Aorta (tissue), 5 donors: Measurements from ENCODE around the gene FMNL3. TPM values are rescaled to one million over a fixed set of nuclear protein-coding genes. Genes with fewer than 3 reads are reported as not detected.

Experiments used
- ATAC-seq: fragments of 200-7000 bp; cut with Tn5 transposase; one replicate; pipeline ENCODE4 v1.9.1; 2022; ENCODE audit warnings: moderate library complexity; ENCODE audit not compliant: low FRiP score
- DNase-seq, 2 donors: peaks; one replicate each; pipeline ENCODE4 v3.0.0-alpha.2; 2020
- H3K27ac ChIP-seq, 2 donors: one replicate each; pipeline ENCODE4 v1.5.1; 2013; ENCODE audit warnings: low read length in 2 of 2, mild to moderate bottlenecking in 2 of 2, moderate library complexity in 2 of 2, control low read depth in 1 of 2, inconsistent platforms in 1 of 2, low read depth in 1 of 2
- H3K27me3 ChIP-seq, 2 donors: one replicate each; pipeline ENCODE4 v1.6.1; 2013; ENCODE audit warnings: control low read depth in 1 of 2, low read length in 1 of 2, mild to moderate bottlenecking in 1 of 2, moderate library complexity in 1 of 2; ENCODE audit not compliant: insufficient read depth in 2 of 2, control insufficient read depth in 1 of 2
- H3K36me3 ChIP-seq, 2 donors: one replicate each; pipeline ENCODE4 v1.6.1; 2013; ENCODE audit warnings: control low read depth in 1 of 2, low read length in 1 of 2, mild to moderate bottlenecking in 1 of 2; ENCODE audit not compliant: insufficient read depth in 2 of 2, control insufficient read depth in 1 of 2
- H3K4me1 ChIP-seq, 2 donors: one replicate each; pipeline ENCODE4 v1.6.1; 2013; ENCODE audit warnings: low read length in 2 of 2, control low read depth in 1 of 2, mild to moderate bottlenecking in 1 of 2, moderate library complexity in 1 of 2; ENCODE audit not compliant: insufficient read depth in 2 of 2, control insufficient read depth in 1 of 2
- H3K4me3 ChIP-seq, 2 donors: one replicate each; pipeline ENCODE4 v1.5.1; 2013; ENCODE audit warnings: low read length in 2 of 2, control low read depth in 1 of 2, mild to moderate bottlenecking in 1 of 2
- H3K9me3 ChIP-seq: one replicate; pipeline ENCODE4 v1.6.1; 2013; ENCODE audit warnings: mild to moderate bottlenecking, low read length; ENCODE audit not compliant: control insufficient read depth
- WGBS, 2 donors: extraction: QIAGEN DNeasy Blood & Tissue Kit; methylation state at CpG; one replicate each; pipeline ENCODE4 v1.1.7; 2013; 5-methylcytosine and 5-hydroxymethylcytosine counted together
- intact Hi-C, 2 donors: fragments of 100-400 bp; cut with DNase I; formaldehyde crosslinking; loops; one replicate each; pipeline versions ENCODE4 v1.14.2 to v1.15.0; 2022
- polyA plus RNA-seq, 2 donors: library from polyadenylated mRNA; stranded (reverse); fragments of 200-250 nt; gene quantifications; one replicate each; pipeline ENCODE4 v1.2.3, GENCODE V29; 2013
- total RNA-seq, 2 donors: library from RNA; stranded (reverse); fragmentation: NEBNext Ultra II Directional; extraction: Animal tissue kit (Norgen Biotek cat#: 25700); gene quantifications; one replicate each; pipeline ENCODE4 v1.2.1, GENCODE V29; 2021
- donor health status: healthy with polysubstance abuse.
- donor health status: Bipolar disorder and iron deficiency.
- donor health status: DM: no; HTN: no; CAD: no.
- donor health status: DM: no; HTN: no; CAD: no.
- donor health status: DM: yes; HTN: yes; CAD: no.

FMNL3 gene
- total and polyA plus RNA-seq, 4 donors = 6.5 to 53.9 (median 20.9) TPM

DNA sequence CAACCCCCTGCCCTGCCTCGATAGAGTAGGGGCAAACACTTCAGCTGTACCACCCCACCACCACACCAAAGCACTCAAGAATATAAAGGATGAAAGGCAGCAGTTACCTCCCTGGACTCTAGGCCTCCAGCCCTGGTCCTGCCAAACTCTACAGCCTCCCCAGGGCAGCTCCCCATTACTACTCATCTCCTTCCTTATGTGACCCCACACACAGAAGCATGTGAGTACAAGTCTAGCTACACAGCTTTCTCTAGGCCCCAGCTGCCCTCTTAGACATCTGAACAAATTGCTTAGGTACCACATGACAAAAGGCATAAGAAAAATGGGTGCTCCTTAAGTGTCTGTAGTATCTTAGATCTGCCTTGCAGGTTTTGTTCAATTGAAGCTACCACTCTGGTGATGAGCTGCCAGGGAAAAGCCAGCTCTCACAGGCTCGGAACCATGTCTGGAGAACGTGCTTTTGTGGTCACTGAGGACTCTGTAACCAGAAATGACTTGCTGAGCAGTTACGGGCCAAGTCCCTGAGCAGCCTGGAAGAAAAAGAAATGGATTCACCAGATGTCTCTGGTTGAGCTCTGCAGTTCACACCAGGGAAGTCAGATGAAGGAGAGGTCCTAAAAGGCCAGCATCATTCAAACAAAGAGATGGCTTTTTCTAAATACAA, 32.8 kb downstream of the FMNL3 start:
- WGBS, 2 donors = 77 to 79% methylated on average over 4 of the region's 4 CpGs
- no peaks in the 10 kb centered on the region for H3K27me3 ChIP-seq
- H3K36me3 ChIP-seq = no peaks in the 10 kb centered on the region
- intact Hi-C loops = loop anchor here in 1 of 2 donors (5.0 kb wide), 1 partner anchor 33 kb away; the partner anchor contains the start of gene FMNL3
- no peak overlapping the region for H3K4me3 ChIP-seq
- peak; percentile 1 for ATAC-seq
- DNase-seq = no peak
- peaks cover 0 to 4% of the 10 kb centered on the region in 2 donors for H3K4me1 ChIP-seq
- H3K9me3 ChIP-seq = no peaks in the 10 kb centered on the region
- H3K27ac ChIP-seq = peak overlapping the region; percentile 89 to 90

DNA sequence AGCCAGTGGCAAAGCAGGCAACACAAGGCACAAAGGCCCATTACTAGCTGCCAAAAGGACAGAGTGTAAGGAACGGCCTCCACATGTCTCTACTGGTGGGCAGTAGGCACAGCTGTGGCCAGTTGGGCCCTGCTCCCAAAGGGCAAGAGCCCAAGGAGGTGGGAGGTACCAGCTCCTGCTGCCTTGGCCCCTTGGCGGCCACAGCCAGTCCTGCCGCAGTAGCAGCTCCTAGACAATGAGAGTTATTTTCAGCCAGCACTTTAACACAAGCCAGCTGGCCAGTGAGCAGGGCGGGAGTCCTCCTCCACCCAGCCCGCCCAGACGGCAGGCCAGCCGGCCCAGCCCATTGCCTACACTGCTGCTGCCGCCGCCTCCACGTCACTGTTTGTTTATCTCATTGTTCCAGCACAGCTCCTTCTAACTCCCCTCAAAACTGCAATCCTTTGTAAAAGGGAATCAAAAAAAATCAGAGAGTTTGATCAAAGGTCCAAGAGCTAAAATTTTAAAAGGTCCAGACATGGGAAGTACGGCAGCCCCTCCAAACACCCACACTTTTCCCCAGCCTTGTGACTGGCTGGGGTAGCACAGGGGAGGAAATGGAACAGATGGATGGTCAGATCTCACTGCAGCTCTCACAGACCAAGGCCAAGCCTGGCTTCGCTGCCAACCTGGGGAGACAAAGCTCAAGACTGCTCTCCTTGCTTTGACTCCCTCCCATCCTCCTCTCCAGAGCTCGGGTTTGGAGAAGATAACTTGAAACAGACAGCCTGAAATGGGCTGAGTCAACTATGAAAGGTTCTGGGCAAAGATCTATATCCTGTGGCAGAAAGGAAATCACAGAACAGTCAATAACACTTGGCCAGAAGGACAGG, 33.5 kb downstream of the FMNL3 start:
- 3 to 4% methylated on average over 13 of the region's 13 CpGs for WGBS, 2 donors
- Histone ChIP-seq H3K27me3 (no peaks in the 10 kb centered on the region), H3K4me3 (no peak overlapping the region), H3K36me3 (no peaks in the 10 kb centered on the region), H3K4me1 (peaks cover 0 to 4% of the 10 kb centered on the region in 2 donors), H3K9me3 (no peaks in the 10 kb centered on the region), H3K27ac (peak overlapping the region; percentile 89 to 90)
- peak; percentile 95 for DNase-seq
- intact Hi-C loops = loop anchor here in 1 of 2 donors (5.0 kb wide), 1 partner anchor 34 kb away; the partner anchor contains the start of gene FMNL3
- ATAC-seq = peak; percentile 98

DNA sequence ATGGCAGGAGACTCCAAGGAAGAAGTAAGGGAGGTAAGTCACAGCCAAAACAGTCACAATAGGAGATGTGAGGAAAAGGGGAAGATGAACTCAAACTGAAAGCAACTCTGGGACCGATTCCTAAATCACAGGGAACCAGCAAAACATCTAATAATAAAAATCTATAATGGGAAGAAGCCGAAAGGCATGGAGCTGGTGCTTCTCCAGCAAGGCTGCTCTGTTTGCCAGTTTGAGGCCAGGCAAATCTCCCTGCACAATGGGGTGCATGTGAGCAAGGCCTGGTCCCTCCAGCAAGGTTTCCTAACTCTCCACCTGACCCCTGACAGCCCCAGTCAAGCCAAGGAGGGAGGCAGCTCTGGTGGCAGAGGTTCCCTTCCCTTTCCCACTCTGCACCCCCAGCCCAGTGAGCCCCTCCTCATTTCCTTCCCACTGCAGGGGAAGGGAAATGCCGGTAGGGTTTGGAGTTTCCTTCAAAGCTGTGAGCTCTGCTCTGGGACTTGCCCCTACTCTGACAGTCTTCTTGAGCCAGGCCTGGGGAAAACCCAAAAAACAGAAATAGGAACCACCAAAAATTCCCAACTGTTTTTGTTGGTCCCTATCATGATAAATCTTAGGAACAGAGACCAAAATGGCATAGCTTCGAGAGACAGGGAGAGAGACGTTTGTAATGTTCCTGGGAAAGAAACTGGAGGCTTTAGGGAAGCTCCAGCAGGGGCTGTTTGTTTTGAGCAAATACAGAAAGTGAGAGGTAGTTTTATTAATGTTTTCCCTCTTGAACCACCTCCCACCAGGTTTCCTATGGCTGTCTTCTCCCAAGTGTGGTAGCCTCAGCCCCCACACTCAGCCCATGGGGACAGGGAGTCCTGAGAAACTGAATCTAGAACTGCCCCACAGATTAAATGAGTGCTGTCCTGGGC, 34.6 kb downstream of the FMNL3 start:
- Histone ChIP-seq H3K4me1 (peaks cover 0 to 4% of the 10 kb centered on the region in 2 donors), H3K27me3 (no peaks in the 10 kb centered on the region), H3K4me3 (no peak overlapping the region), H3K27ac (peak overlapping the region; percentile 32 to 77), H3K9me3 (no peaks in the 10 kb centered on the region), H3K36me3 (no peaks in the 10 kb centered on the region)
- WGBS, 2 donors = 2 to 5% methylated on average over 5 of the region's 5 CpGs
- intact Hi-C loops = loop anchor here in 1 of 2 donors (5.0 kb wide), 1 partner anchor 35 kb away; the partner anchor contains the start of gene FMNL3
- ATAC-seq (peak; percentile 1), DNase-seq (no peak)

DNA sequence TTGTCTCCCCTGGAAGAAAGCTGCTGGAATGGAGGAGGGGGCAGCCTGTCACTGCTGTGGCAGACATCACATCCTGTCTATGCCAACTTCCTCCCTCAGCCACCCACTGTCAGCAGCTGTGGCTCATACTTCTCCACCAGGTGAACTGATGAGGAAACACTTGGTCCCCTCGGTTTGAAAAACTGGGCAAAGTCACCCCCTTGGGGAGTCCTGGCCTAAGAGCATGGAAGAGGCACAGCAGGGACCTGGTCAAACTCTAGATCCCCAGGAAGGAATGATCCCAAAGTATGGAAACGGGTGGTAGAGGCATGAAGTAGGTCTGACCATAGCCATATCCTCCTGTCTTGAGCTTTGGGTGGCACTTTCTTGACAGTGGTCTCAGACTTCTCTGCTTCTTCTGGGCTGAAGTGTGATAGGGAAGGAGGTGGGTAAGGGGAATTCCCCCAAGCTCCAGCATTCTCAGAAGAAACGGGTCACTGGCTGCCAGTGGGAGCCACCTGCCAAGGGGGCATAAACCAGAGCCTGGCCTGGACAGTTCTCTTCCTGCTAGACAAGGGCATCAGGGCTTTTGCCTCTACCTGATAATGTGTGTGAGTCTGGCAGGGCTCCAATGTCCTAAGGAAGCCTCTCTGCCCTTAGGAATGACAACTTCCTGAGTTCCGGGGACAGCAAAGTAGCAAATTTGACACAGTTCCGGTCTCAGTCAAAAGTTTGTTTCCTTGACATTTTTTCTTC, 36.0 kb downstream of the FMNL3 start:
- H3K27me3 ChIP-seq = no peaks in the 10 kb centered on the region
- H3K4me1 ChIP-seq = peaks cover 0 to 4% of the 10 kb centered on the region in 2 donors
- DNase-seq (no peak), ATAC-seq (no peak)
- intact Hi-C loops = loop anchor here in 1 of 2 donors (5.0 kb wide), 1 partner anchor 36 kb away; the partner anchor contains the start of gene FMNL3
- H3K36me3 ChIP-seq = no peaks in the 10 kb centered on the region
- 75 to 79% methylated on average over 5 of the region's 5 CpGs for WGBS, 2 donors
- peak overlapping the region in 1 of 2 donors; percentile 77 for H3K27ac ChIP-seq
- H3K4me3 ChIP-seq = no peak overlapping the region
- H3K9me3 ChIP-seq = no peaks in the 10 kb centered on the region

DNA sequence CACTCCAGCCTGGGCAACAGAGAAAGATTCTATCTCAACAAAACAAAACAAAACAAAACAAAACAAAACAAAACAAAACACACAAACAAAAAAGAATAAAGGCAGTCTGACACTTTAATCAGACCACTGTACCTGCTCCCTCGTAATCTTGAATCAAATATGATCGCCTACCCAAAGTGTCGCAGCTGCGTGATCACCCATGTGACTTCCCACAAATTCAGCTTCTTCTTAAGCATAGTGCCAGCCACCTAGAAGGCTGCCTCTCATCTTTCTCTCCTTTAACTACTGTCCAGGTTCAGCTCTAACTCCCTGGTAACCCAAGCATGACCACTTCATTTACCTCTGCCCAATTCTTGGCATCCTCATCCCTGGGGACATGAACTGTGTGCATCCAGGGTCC, 37.4 kb downstream of the FMNL3 start:
- ATAC-seq (no peak), DNase-seq (peak in 1 of 2 donors; percentile 31)
- Histone ChIP-seq H3K27ac (no peak overlapping the region), H3K27me3 (no peaks in the 10 kb centered on the region), H3K9me3 (no peaks in the 10 kb centered on the region), H3K36me3 (no peaks in the 10 kb centered on the region), H3K4me3 (no peak overlapping the region), H3K4me1 (peaks cover 0 to 4% of the 10 kb centered on the region in 2 donors)
- intact Hi-C loops = loop anchor here in 1 of 2 donors (5.0 kb wide), 1 partner anchor 38 kb away; the partner anchor contains the start of gene FMNL3
- WGBS, 2 donors = 84 to 100% methylated on average over 4 of the region's 4 CpGs

DNA sequence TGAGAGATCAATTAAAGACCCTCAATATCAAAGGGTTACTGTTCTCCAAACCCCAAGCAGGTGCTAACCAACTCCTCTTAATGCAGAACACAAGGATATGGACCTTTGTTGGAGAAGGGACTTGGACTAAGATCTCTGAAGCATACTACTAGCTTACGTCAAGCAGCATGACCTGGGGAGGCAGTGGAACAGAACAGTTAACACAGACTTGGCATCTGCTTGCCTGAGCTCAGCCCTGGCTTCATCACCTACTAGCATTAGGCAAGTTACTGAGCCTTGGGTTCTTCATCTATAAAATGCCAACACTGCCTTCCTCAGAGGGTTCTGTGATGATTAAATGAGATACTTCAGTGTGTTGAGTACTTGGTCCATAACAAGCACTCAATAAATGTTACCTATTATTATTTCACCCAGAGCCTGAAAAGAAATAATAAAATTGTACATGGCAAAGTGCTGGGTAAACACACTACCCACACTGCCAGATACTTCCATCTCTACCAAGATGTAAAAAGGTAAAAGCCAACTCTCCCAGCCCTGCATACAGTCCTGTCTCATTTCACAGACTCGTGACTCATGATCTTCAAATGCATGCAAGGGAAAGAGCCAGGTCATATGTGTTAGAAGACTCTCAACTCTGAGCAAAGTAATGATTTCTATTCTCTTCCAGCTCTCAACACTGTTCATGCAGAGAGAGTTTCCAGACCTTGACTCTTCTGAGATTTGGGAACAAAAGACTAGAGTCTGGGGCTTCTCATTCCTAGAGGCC, 39.7 kb downstream of the FMNL3 start:
- intact Hi-C loops = no loop called here
- no peak overlapping the region for H3K27ac ChIP-seq
- H3K9me3 ChIP-seq = no peaks in the 10 kb centered on the region
- WGBS, 2 donors = 86 to 89% methylated on average over 2 of the region's 2 CpGs
- no peak overlapping the region for H3K4me3 ChIP-seq
- peaks cover 0 to 2% of the 10 kb centered on the region in 2 donors for H3K4me1 ChIP-seq
- H3K36me3 ChIP-seq = no peaks in the 10 kb centered on the region
- no peak for ATAC-seq
- DNase-seq = peak in 1 of 2 donors; percentile 5
- H3K27me3 ChIP-seq = no peaks in the 10 kb centered on the region

DNA sequence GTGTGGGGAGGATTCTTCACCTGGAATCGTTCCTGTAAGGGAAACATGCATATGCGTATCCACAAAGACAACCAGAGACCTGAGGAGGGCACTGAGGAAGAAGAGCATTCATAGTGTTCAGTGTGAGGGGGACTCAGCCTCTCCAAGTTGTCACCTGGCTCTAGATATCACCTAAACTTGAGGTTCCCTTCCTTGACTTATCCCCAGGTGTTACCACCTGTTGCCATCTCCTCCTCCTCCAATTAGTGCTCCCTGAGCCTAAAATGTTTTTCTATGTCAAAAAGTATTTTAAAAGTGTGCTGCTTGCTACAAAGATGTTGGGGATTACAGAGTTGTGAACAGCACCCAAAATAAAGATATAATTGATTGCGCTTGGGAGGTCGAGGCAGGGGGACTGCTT, 41.0 kb downstream of the FMNL3 start:
- ATAC-seq (no peak), DNase-seq (no peak)
- Histone ChIP-seq H3K27me3 (no peaks in the 10 kb centered on the region), H3K4me3 (no peak overlapping the region), H3K9me3 (no peaks in the 10 kb centered on the region), H3K27ac (no peak overlapping the region), H3K4me1 (no peaks in the 10 kb centered on the region), H3K36me3 (no peaks in the 10 kb centered on the region)
- intact Hi-C loops = no loop called here
- 95% methylated on average over 4 of the region's 4 CpGs for WGBS, 2 donors
